HepG2 (cell line): ENCODE data around the gene SIK3. TPM values are rescaled to one million over a fixed set of nuclear protein-coding genes. Genes with fewer than 3 reads are reported as not detected.
A peak's percentile ranks its signal among the peaks of the same experiment; 100 is the strongest.

ENCODE experiments used
- ATAC-seq: fragments of 200-7000 bp; cut with Tn5 transposase; 3 replicates; pipeline ENCODE4 v1.9.1; 2020; ENCODE audit warnings: mild to moderate bottlenecking, moderate library complexity
- BruUV-seq: library from RNA; stranded (reverse); fragments of 400-500 nt; replicated peaks from 2 replicates; lab custom pipeline; 2021; lab: Mats Ljungman, UMichigan
- CTCF ChIA-PET: fragments of 300-600 bp; formaldehyde crosslinking; extraction: SDS; loops from one replicate; lab custom pipeline; 2021; ENCODE audit warnings: low total read pairs, inconsistent platforms, low intra/inter-chr PET ratio; lab: Yijun Ruan, JAX
- POLR2A ChIA-PET: fragments of 350-600 bp; sonication (Branson Sonifier 250); formaldehyde crosslinking; loops from one replicate; lab custom pipeline; 2020; ENCODE audit warnings: antibody characterized with exemption, inconsistent platforms; lab: Yijun Ruan, JAX
- DNase-seq: peaks from one replicate; pipeline ENCODE4 v3.0.0-alpha.2; 2015; ENCODE audit warnings: low spot score
- FAIRE-seq: peaks from 3 replicates; lab custom pipeline; 2011; peaks lifted over from hg19 to GRCh38; lab: Jason Lieb, UNC
- H2AFZ ChIP-seq: one replicate; pipeline ENCODE4 v1.6.1; 2011; ENCODE audit warnings: low read length, inconsistent platforms
- H3K27ac ChIP-seq: fragments of 300-600 bp; 3 replicates; pipeline ENCODE4 v1.8.0; 2011; ENCODE audit warnings: mixed run types, mild to moderate bottlenecking, mixed read lengths, low read length, inconsistent platforms; ENCODE audit not compliant: insufficient read depth; ENCODE audit errors: extremely low read length
- H3K27me3 ChIP-seq, 2 experiments: fragments of 200-600 bp in 1 of 2; 2 replicates in 1 of 2; 3 replicates in 1 of 2; pipeline versions ENCODE4 v1.6.0 to v1.8.0; 2011; ENCODE audit warnings: low read length in 2 of 2, mild to moderate bottlenecking in 2 of 2, moderate library complexity in 2 of 2, inconsistent platforms in 1 of 2; ENCODE audit not compliant: insufficient read depth in 2 of 2, control insufficient read depth in 1 of 2
- H3K36me3 ChIP-seq, 2 experiments: fragments of 200-600 bp in 1 of 2; replicated peaks in 1 of 2; 2 replicates in 1 of 2; 3 replicates in 1 of 2; pipeline versions ENCODE4 v1.5.1 to v1.8.0; 2011; ENCODE audit warnings: low read length in 2 of 2, inconsistent platforms in 1 of 2; ENCODE audit not compliant: insufficient read depth in 2 of 2, control insufficient read depth in 1 of 2
- H3K4me1 ChIP-seq: 2 replicates; pipeline ENCODE4 v1.5.1; 2012; ENCODE audit warnings: low read length, inconsistent platforms; ENCODE audit not compliant: insufficient read depth
- H3K4me2 ChIP-seq: 2 replicates; pipeline ENCODE4 v1.6.0; 2011; ENCODE audit warnings: low read depth, low read length, inconsistent platforms
- H3K4me3 ChIP-seq, 3 experiments: fragments of 200-600 bp in 1 of 3; sonication (generic), shearing (Covaris generic) in 1 of 3; replicated peaks in 1 of 3; 2 replicates each; pipeline ENCODE4 v1.5.1; 2011 to 2016; ENCODE audit warnings: low read length in 3 of 3, inconsistent platforms in 2 of 3, low read depth in 2 of 3, mild to moderate bottlenecking in 2 of 3, control low read depth in 1 of 3, mixed read lengths in 1 of 3; ENCODE audit not compliant: insufficient read depth in 1 of 3
- H3K79me2 ChIP-seq: one replicate; pipeline ENCODE4 v1.6.1; 2011; ENCODE audit warnings: low read length, inconsistent platforms; ENCODE audit not compliant: insufficient read depth
- H3K9ac ChIP-seq: 2 replicates; pipeline ENCODE4 v1.6.0; 2011; ENCODE audit warnings: mild to moderate bottlenecking, low read depth, low read length, inconsistent platforms; ENCODE audit not compliant: insufficient read depth
- H3K9me3 ChIP-seq: 2 replicates; pipeline ENCODE4 v1.5.1; 2012; ENCODE audit warnings: mild to moderate bottlenecking, low read length
- H4K20me1 ChIP-seq: 2 replicates; pipeline ENCODE4 v1.6.0; 2011; ENCODE audit warnings: inconsistent platforms, mild to moderate bottlenecking, low read length, moderate library complexity; ENCODE audit not compliant: insufficient read depth
- ATRX ChIP-seq: sonication (generic); formaldehyde crosslinking; IDR thresholded peaks from 2 replicates; pipeline ENCODE4 v1.4.0; 2020; ENCODE audit warnings: missing genetic modification reagents, borderline replicate concordance
- BHLHE40 ChIP-seq: IDR thresholded peaks from 2 replicates; pipeline ENCODE4 v1.6.1; 2011; ENCODE audit warnings: low read length, improper control_type of control experiment
- GABPB1 ChIP-seq: IDR thresholded peaks from 2 replicates; pipeline ENCODE4 v1.6.1; 2016; ENCODE audit warnings: mild to moderate bottlenecking, missing genetic modification reagents, moderate library complexity, missing compliant biosample characterization
- MED1 ChIP-seq: sonication (generic); formaldehyde crosslinking; IDR thresholded peaks from 2 replicates; pipeline ENCODE4 v1.4.0; 2020; ENCODE audit warnings: missing genetic modification reagents
- MYPOP ChIP-seq: sonication (generic); formaldehyde crosslinking; IDR thresholded peaks from 2 replicates; pipeline ENCODE4 v1.8.1; 2023; ENCODE audit warnings: mild to moderate bottlenecking, moderate library complexity, missing genetic modification reagents
- NR2C2 ChIP-seq: sonication (generic); formaldehyde crosslinking; IDR thresholded peaks from 2 replicates; pipeline ENCODE4 v1.4.0; 2020; ENCODE audit warnings: missing genetic modification reagents, mild to moderate bottlenecking, moderate library complexity, borderline replicate concordance
- NR2F6 ChIP-seq, 2 experiments: IDR thresholded peaks; 2 replicates each; pipeline ENCODE4 v1.6.1; 2016; ENCODE audit warnings: antibody characterized with exemption in 1 of 2, mild to moderate bottlenecking in 1 of 2
- PLRG1 ChIP-seq: fragments of 450-650 bp; conservative IDR thresholded peaks from 2 replicates; pipeline ENCODE4 v1.6.1; 2016
- SIN3A ChIP-seq: IDR thresholded peaks from 2 replicates; pipeline ENCODE4 v1.6.1; 2011; ENCODE audit warnings: low read depth, mild to moderate bottlenecking, control low read depth, low read length, borderline replicate concordance
- SKIL ChIP-seq: sonication (generic); formaldehyde crosslinking; IDR thresholded peaks from 2 replicates; pipeline ENCODE4 v1.8.0; 2022; ENCODE audit warnings: missing genetic modification reagents, mild to moderate bottlenecking, moderate library complexity, borderline replicate concordance
- SUZ12 ChIP-seq: fragments of 150-350 bp; IDR thresholded peaks from 2 replicates; pipeline ENCODE4 v1.6.1; 2014; ENCODE audit warnings: low read depth, low read length
- YY1 ChIP-seq: IDR thresholded peaks from 2 replicates; pipeline ENCODE4 v1.6.1; 2011; ENCODE audit warnings: low read length, low read depth, moderate library complexity, mild to moderate bottlenecking; ENCODE audit not compliant: insufficient read depth, insufficient replicate concordance
- ZFP36 ChIP-seq: fragments of 150-350 bp; IDR thresholded peaks from 2 replicates; pipeline ENCODE4 v1.6.1; 2018; ENCODE audit warnings: borderline replicate concordance, low read length, low read depth; ENCODE audit not compliant: partially characterized antibody
- ZMAT3 ChIP-seq: sonication (generic); formaldehyde crosslinking; conservative IDR thresholded peaks from 2 replicates; pipeline ENCODE4 v1.7.0; 2021; ENCODE audit warnings: missing genetic modification reagents
- ZNF253 ChIP-seq: sonication (generic); formaldehyde crosslinking; IDR thresholded peaks from 2 replicates; pipeline ENCODE4 v1.8.0; 2022; ENCODE audit warnings: mild to moderate bottlenecking, missing genetic modification reagents, borderline replicate concordance
- ZNF333 ChIP-seq: sonication (generic); formaldehyde crosslinking; IDR thresholded peaks from 2 replicates; pipeline ENCODE4 v1.4.0; 2020; ENCODE audit warnings: mild to moderate bottlenecking, missing genetic modification reagents, borderline replicate concordance
- ZNF432 ChIP-seq: sonication (generic); formaldehyde crosslinking; IDR thresholded peaks from 2 replicates; pipeline ENCODE4 v1.5.0; 2020; ENCODE audit warnings: missing genetic modification reagents, mild to moderate bottlenecking, borderline replicate concordance
- ZNF678 ChIP-seq: sonication (generic); formaldehyde crosslinking; IDR thresholded peaks from 2 replicates; pipeline ENCODE4 v1.4.0; 2020; ENCODE audit warnings: mild to moderate bottlenecking, missing genetic modification reagents
- ZNF720 ChIP-seq: sonication (generic); formaldehyde crosslinking; IDR thresholded peaks from 2 replicates; pipeline ENCODE4 v1.4.0; 2020; ENCODE audit warnings: missing genetic modification reagents
- ZSCAN12 ChIP-seq: sonication (generic); formaldehyde crosslinking; IDR thresholded peaks from 2 replicates; pipeline ENCODE4 v1.9.0; 2021; ENCODE audit warnings: mild to moderate bottlenecking, missing genetic modification reagents
- WGBS: methylation state at CpG from one replicate; pipeline ENCODE4 v1.1.6; 2017; ENCODE audit warnings: low lambda C conversion rate; 5-methylcytosine and 5-hydroxymethylcytosine counted together
- in situ Hi-C: cut with HindIII; loops from 2 replicates; pipeline ENCODE4 v1.10.0; 2017; ENCODE audit warnings: low pct_unique_long_range_greater_than_20kb; ENCODE audit not compliant: extremely low pct_ligation_motif_present
- intact Hi-C: fragments of 100-400 bp; cut with micrococcal nuclease; formaldehyde crosslinking; loops from one replicate; pipeline ENCODE4 v1.10.0; 2022; ENCODE audit not compliant: unreplicated experiment
- polyA plus RNA-seq, 8 experiments: library from polyadenylated mRNA; depleted of rRNA in 3 of 8; stranded (reverse) in 7 of 8; unstranded in 1 of 8; fragments of >200 nt; fragmentation: Illumina TruSeq in 4 of 8; extraction: Trizol in 4 of 8; gene quantifications; 2 replicates each; pipeline versions ENCODE4 v1.2.1 to v1.2.3, GENCODE V29; 2011 to 2016; ENCODE audit warnings: low read depth in 4 of 8, missing spikeins in 1 of 8, mixed read lengths in 1 of 8; ENCODE audit not compliant: insufficient read depth in 1 of 8
- total RNA-seq, 5 experiments: library from RNA; depleted of rRNA; stranded (reverse); fragments of >200 nt; fragmentation: Illumina TruSeq; extraction: Trizol; gene quantifications; 2 replicates each; pipeline ENCODE4 v1.2.3, GENCODE V29; 2016; ENCODE audit warnings: low read depth in 1 of 5

Gene SIK3
- total and polyA plus RNA-seq, 2 of the 13 experiments (the other 11 are each of a cell fraction or from before 2014, with no cell fraction given), result 5.7 to 9.8 TPM

DNA sequence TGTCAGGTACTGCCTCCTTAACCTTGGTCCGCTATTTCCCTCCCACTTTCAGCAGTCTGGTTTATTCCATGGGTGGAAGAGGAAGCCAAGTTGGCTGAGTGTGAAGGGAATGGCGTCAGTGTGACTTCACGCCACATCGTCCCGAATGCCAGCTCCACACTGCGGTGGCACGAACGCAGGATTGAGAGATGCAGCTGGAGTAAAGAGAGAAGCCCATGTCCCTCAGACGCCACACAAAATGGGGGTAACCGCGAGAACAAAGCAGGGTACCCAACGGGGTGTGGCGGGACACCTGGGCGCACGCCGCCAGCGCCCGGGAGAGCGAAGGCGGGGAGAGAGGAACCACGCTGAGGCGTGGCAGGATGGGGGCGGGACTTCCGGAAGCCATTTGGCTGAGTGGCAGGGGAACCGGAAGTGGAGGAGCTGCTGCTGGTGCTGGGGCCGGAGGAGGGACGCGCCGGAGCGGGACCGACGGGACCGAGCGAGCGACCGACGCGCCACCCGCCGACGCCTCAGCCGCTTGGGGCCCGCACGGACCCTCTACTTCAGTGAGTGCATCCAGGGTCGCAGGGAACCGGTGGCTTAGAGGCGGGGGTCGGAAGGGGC is 45.7 kb upstream of the SIK3 start, which contains the start of gene PAFAH1B2:
TSS of gene PAFAH1B2 (plus strand) at position 417 of the 606 bp plus-strand sequence. CDS start 8,161 bp downstream, outside the sequence.
- no peaks in the 10 kb centered on the region for H3K9me3 ChIP-seq
- peak within 1 kb of the TSS; percentile 86 to 97 (median 94) for H3K4me3 ChIP-seq
- ChIA-PET CTCF (no interaction called here), POLR2A (interaction anchor here (0.6 to 4.4 kb wide), 18 partner anchors 10 to 1054 kb away, joined by 3 to 41 read pairs (median 6); partner anchors contain the start of genes APOA1, APOC3, BUD13 and CEP164)
- peaks cover 29% of the 10 kb centered on the region for H3K4me1 ChIP-seq
- DNase-seq, result peak; percentile 88
- H4K20me1 ChIP-seq, result peaks cover 36% of the 10 kb centered on the region
- in situ Hi-C loops, result no loop called here
- peaks cover 46% of the 10 kb centered on the region for H3K79me2 ChIP-seq
- H2AFZ ChIP-seq, result peak within 1 kb of the TSS; percentile 75
- peak; percentile 96 for ATAC-seq
- H3K27ac ChIP-seq, result peak within 1 kb of the TSS; percentile 62
- intact Hi-C loops, result no loop called here
- under 1% methylated on average over 24 of the region's 48 CpGs for WGBS
- peak within 1 kb of the TSS; percentile 76 for H3K9ac ChIP-seq
- peak within 1 kb of the TSS; percentile 88 for H3K4me2 ChIP-seq
- no peaks in the 10 kb centered on the region; a peak in 1 of 5 replicates for H3K27me3 ChIP-seq
- no TSS peak for BruUV-seq
- peaks cover 5 to 19% of the 10 kb centered on the region in 2 experiments for H3K36me3 ChIP-seq
- no peak for FAIRE-seq
- TF ChIP-seq NR2C2 (CRISPR knock-in tag) (peak; percentile 67), ZMAT3 (no peak; the same call in 1 of the 2 replicates), MYPOP (CRISPR knock-in tag) (peak; percentile 56; the same call in 1 of the 2 replicates), PLRG1 (no peak), SIN3A (0 out of 2 replicates have a peak, but pooled peaks have one; percentile 71), ZNF678 (CRISPR knock-in tag) (0 out of 2 replicates have a peak, but pooled peaks have one; percentile 84), GABPB1 (CRISPR knock-in tag) (peak; percentile 99), ZFP36 (no peak), SKIL (CRISPR knock-in tag) (0 out of 2 replicates have a peak, but pooled peaks have one; percentile 18), BHLHE40 (no peak), ZNF432 (CRISPR knock-in tag) (no peak), ZSCAN12 (CRISPR knock-in tag) (0 out of 2 replicates have a peak, but pooled peaks have one; percentile 6), ATRX (CRISPR knock-in tag) (no peak), NR2F6 (IDR thresholded peaks at IDR 0.05) (no peak), NR2F6 (CRISPR knock-in tag; IDR thresholded peaks at IDR 0.05) (peak; percentile 26; the same call in 1 of the 2 replicates), SUZ12 (no peak), ZNF333 (0 out of 2 replicates have a peak, but pooled peaks have one; percentile 39), ZNF720 (CRISPR knock-in tag) (no peak), YY1 (peak; percentile 67), ZNF253 (CRISPR knock-in tag) (0 out of 2 replicates have a peak, but pooled peaks have one; percentile 70), MED1 (CRISPR knock-in tag) (peak; percentile 74)
